HUES6 (cell line): ENCODE measurements around the gene GRIN3A.

Experiments used
- H3K27ac ChIP-seq: 2 replicates; pipeline ENCODE4 v1.7.0; 2013; ENCODE audit warnings: low read depth, mild to moderate bottlenecking, low read length, inconsistent platforms
- H3K27me3 ChIP-seq: 2 replicates; pipeline ENCODE4 v1.6.1; 2013; ENCODE audit warnings: low read length; ENCODE audit not compliant: control insufficient read depth, insufficient read depth
- H3K36me3 ChIP-seq: 2 replicates; pipeline ENCODE4 v1.6.1; 2013; ENCODE audit warnings: low read length; ENCODE audit not compliant: control insufficient read depth, insufficient read depth
- H3K4me1 ChIP-seq: 2 replicates; pipeline ENCODE4 v1.6.1; 2013; ENCODE audit warnings: low read length; ENCODE audit not compliant: control insufficient read depth, insufficient read depth
- H3K4me3 ChIP-seq: 2 replicates; pipeline ENCODE4 v1.5.1; 2013; ENCODE audit warnings: low read depth, low read length
- H3K9ac ChIP-seq: one replicate; pipeline ENCODE4 v1.6.1; 2013; ENCODE audit warnings: mild to moderate bottlenecking, low read length
- H3K9me3 ChIP-seq: 2 replicates; pipeline ENCODE4 v1.6.1; 2013; ENCODE audit warnings: low read depth, low read length; ENCODE audit not compliant: control insufficient read depth, insufficient read depth

Gene GRIN3A

DNA sequence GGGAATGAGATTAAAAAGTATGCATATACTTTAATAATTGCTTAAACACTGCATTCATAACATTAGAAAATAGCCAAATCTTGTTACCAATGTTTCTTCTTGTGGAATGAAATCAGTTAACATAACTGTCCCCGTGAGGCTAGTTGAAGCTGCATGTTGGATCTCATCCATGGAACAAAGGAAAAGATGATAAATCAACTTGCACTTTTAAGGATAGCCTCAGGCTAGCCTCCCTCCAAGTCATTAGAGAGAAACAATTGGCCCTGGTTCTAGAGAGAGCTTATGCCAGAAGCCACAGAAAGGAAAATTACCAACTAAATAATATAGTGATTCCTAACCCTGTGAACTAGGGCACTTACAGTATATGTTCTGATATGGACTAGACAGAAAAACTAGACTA is 66.9 kb downstream of the GRIN3A start:
- no peak overlapping the region for H3K27ac ChIP-seq
- no peaks in the 10 kb centered on the region for H3K36me3 ChIP-seq
- no peaks in the 10 kb centered on the region for H3K27me3 ChIP-seq
- peaks cover 7% of the 10 kb centered on the region; the same call in 1 of the 2 replicates for H3K4me1 ChIP-seq
- no peak overlapping the region for H3K4me3 ChIP-seq
- H3K9ac ChIP-seq, result no peak overlapping the region
- H3K9me3 ChIP-seq, result no peaks in the 10 kb centered on the region

GRCh38 chr9:101668421-101668820 is 70.0 kb downstream of the GRIN3A start:
- Histone ChIP-seq H3K9ac (no peak overlapping the region), H3K4me1 (peaks cover 7% of the 10 kb centered on the region; the same call in 1 of the 2 replicates), H3K27ac (no peak overlapping the region), H3K27me3 (no peaks in the 10 kb centered on the region), H3K9me3 (no peaks in the 10 kb centered on the region), H3K4me3 (no peak overlapping the region), H3K36me3 (no peaks in the 10 kb centered on the region)

GRCh38 chr9:101664453-101664852 is 74.0 kb downstream of the GRIN3A start:
- H3K4me1 ChIP-seq, result peaks cover 7% of the 10 kb centered on the region; the same call in 1 of the 2 replicates

DNA sequence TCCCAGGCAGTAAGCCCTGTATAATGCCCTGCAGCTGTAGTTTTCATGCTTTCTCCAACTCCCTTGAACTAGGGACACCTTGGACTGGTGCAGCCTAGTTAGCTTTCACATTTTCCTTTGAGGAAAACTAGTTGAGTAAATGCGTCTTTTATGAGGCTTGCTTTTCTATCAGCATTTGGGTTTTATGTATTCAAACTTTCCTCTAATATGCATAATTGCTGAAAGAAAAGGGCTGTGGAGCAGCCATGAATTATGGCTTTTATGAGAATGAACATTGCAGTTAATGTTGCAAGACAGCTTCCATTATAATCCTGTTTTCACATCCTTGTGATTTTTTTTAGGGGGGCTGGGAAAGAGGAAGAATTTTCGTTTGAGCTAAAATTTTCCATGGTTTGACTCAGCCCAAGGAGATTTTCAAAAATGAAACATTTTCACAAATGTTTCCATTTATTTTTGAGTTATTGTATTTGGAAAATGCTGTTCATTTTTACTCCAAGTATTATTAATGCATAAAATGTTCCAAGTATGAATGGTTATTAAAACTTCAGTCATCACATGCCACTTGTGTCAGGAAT is 85.8 kb downstream of the GRIN3A start:
- H3K4me3 ChIP-seq, result no peak overlapping the region
- no peaks in the 10 kb centered on the region for H3K27me3 ChIP-seq
- H3K9me3 ChIP-seq, result no peaks in the 10 kb centered on the region
- H3K9ac ChIP-seq, result no peak overlapping the region
- no peaks in the 10 kb centered on the region for H3K4me1 ChIP-seq
- no peaks in the 10 kb centered on the region for H3K36me3 ChIP-seq
- H3K27ac ChIP-seq, result no peak overlapping the region

More at GRCh38 chr9:101664453-101664852, 74.0 kb downstream of the GRIN3A start:
- no peaks in the 10 kb centered on the region for H3K36me3 ChIP-seq
- H3K27ac ChIP-seq, result no peak overlapping the region
- no peak overlapping the region for H3K9ac ChIP-seq
- H3K27me3 ChIP-seq, result no peaks in the 10 kb centered on the region
- no peak overlapping the region for H3K4me3 ChIP-seq
- no peaks in the 10 kb centered on the region for H3K9me3 ChIP-seq

GRCh38 chr9:101650142-101650541 is 88.3 kb downstream of the GRIN3A start:
- no peak overlapping the region for H3K4me3 ChIP-seq
- H3K9me3 ChIP-seq, result no peaks in the 10 kb centered on the region
- no peak overlapping the region for H3K9ac ChIP-seq
- no peaks in the 10 kb centered on the region for H3K4me1 ChIP-seq
- no peaks in the 10 kb centered on the region for H3K36me3 ChIP-seq
- no peak overlapping the region for H3K27ac ChIP-seq
- H3K27me3 ChIP-seq, result no peaks in the 10 kb centered on the region

DNA sequence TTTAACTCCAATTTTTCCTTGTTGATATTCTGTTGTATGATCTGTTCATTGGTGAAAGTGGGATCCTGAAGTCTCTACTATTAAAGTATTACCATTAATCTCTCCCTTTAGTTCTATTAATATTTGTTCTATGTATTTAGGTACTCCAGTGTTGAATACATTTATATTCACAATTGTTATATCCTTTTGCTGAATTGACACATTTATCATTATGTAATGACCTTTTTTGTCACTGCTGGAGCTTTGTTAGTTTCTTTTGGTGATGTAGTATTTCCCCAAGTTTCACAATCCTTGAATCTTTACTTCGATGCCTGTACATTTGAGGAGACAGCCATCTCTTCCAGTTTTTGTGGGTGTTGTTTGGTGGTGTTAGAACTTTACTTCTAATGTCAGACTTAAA is 90.0 kb downstream of the GRIN3A start:
- Histone ChIP-seq H3K36me3 (no peaks in the 10 kb centered on the region), H3K27ac (no peak overlapping the region), H3K9me3 (no peaks in the 10 kb centered on the region), H3K4me1 (no peaks in the 10 kb centered on the region), H3K9ac (no peak overlapping the region), H3K27me3 (no peaks in the 10 kb centered on the region), H3K4me3 (no peak overlapping the region)

DNA sequence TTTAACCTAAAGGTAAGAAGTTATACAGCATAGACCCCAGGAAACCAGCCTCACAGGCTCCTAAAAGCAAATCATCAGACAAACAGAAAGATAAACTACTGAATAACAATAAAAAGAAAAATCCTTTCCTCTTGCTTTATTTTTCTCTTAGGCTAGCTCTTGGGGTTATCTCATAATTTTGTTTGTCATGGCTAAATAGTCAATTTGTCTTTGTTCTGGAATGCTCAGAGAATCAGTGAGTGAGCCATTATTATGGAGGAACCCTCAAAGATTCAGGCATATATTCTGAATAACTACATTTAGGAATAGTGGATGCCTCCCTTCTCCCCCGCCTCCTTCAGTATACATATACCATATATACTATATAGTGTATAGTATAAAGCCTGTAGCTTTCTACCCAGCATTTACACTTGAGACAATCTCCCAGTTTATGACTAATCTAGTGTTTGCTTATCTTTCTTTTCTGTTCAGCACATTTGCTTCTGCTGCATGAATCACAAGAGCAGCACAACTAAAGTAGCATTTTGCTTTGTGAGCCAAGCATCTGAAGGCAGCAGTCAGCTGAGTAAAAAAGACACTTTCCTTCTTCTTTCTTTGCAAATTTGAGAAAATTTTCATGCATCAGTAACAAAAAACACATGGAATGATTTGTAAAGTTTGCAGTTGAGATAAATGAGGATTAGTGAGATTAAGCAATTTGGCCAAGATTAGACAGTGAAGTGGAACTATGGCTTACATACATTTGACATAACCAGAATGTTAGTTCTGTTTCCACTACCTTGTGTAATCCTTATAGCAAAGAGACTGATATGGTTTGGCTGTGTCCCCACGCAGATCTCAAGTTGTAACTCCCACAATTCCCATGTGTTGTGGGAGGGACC is 98.4 kb downstream of the GRIN3A start:
- no peaks in the 10 kb centered on the region for H3K27me3 ChIP-seq
- no peak overlapping the region for H3K27ac ChIP-seq
- H3K4me3 ChIP-seq, result no peak overlapping the region
- H3K9me3 ChIP-seq, result 0 out of 2 replicates have a peak, but pooled peaks cover 5% of the 10 kb centered on the region
- H3K4me1 ChIP-seq, result no peaks in the 10 kb centered on the region
- no peak overlapping the region for H3K9ac ChIP-seq
- H3K36me3 ChIP-seq, result no peaks in the 10 kb centered on the region

GRCh38 chr9:101639311-101639710 is 99.1 kb downstream of the GRIN3A start:
- Histone ChIP-seq H3K36me3 (no peaks in the 10 kb centered on the region), H3K4me3 (no peak overlapping the region), H3K4me1 (no peaks in the 10 kb centered on the region), H3K9me3 (0 out of 2 replicates have a peak, but pooled peaks cover 5% of the 10 kb centered on the region), H3K27me3 (no peaks in the 10 kb centered on the region), H3K27ac (no peak overlapping the region), H3K9ac (no peak overlapping the region)

- Histone ChIP-seq H3K36me3 (no peaks in the 10 kb centered on the region), H3K27me3 (no peaks in the 10 kb centered on the region), H3K4me3 (no peak overlapping the region), H3K9ac (no peak overlapping the region), H3K4me1 (no peaks in the 10 kb centered on the region), H3K27ac (no peak overlapping the region), H3K9me3 (no peaks in the 10 kb centered on the region)
Observed at GRCh38 chr9:101636247-101636646, 102.2 kb downstream of the GRIN3A start.

- H3K9ac ChIP-seq, result no peak overlapping the region
- H3K27me3 ChIP-seq, result no peaks in the 10 kb centered on the region
- H3K4me1 ChIP-seq, result no peaks in the 10 kb centered on the region
- no peaks in the 10 kb centered on the region for H3K9me3 ChIP-seq
- H3K4me3 ChIP-seq, result no peak overlapping the region
- H3K36me3 ChIP-seq, result no peaks in the 10 kb centered on the region
- no peak overlapping the region for H3K27ac ChIP-seq
Observed at GRCh38 chr9:101635473-101635872, 103.0 kb downstream of the GRIN3A start.

GRCh38 chr9:101634741-101635409 is 103.6 kb downstream of the GRIN3A start:
- Histone ChIP-seq H3K36me3 (no peaks in the 10 kb centered on the region), H3K27ac (no peak overlapping the region), H3K4me1 (no peaks in the 10 kb centered on the region), H3K9me3 (no peaks in the 10 kb centered on the region), H3K9ac (no peak overlapping the region), H3K27me3 (no peaks in the 10 kb centered on the region), H3K4me3 (no peak overlapping the region)
